Upper lobe of right lung (tissue), 1 donor: ENCODE results near the gene NCK2. TPM values are rescaled to one million over a fixed set of nuclear protein-coding genes. Genes with fewer than 3 reads are reported as not detected.

Source experiments
- ATAC-seq: fragments of 200-7000 bp; cut with Tn5 transposase; one replicate; pipeline ENCODE4 v1.9.1; 2020; ENCODE audit warnings: mild to moderate bottlenecking, moderate library complexity
- DNase-seq: peaks from one replicate; pipeline ENCODE4 v3.0.0-alpha.2; 2020
- H3K27ac ChIP-seq: fragments of 200-600 bp; one replicate; pipeline ENCODE4 v1.8.0; 2022
- H3K27me3 ChIP-seq: fragments of 200-600 bp; one replicate; pipeline ENCODE4 v1.8.0; 2022; ENCODE audit warnings: mild to moderate bottlenecking
- H3K36me3 ChIP-seq: fragments of 200-600 bp; one replicate; pipeline ENCODE4 v1.8.0; 2022
- H3K4me1 ChIP-seq: fragments of 200-600 bp; one replicate; pipeline ENCODE4 v1.8.0; 2022
- H3K4me3 ChIP-seq: fragments of 200-600 bp; one replicate; pipeline ENCODE4 v1.8.0; 2022; ENCODE audit warnings: mild to moderate bottlenecking
- H3K9me3 ChIP-seq: fragments of 200-600 bp; one replicate; pipeline ENCODE4 v1.8.0; 2022
- CTCF ChIP-seq: fragments of 200-600 bp; IDR thresholded peaks from one replicate; pipeline ENCODE4 v1.8.0; 2022; ENCODE audit warnings: antibody characterized with exemption
- intact Hi-C: fragments of 100-400 bp; cut with DNase I; formaldehyde crosslinking; loops from one replicate; pipeline ENCODE4 v1.11.0; 2022
- long read RNA-seq: library from polyadenylated mRNA; unstranded; transcript quantifications from one replicate; pipeline ENCODE4 v2.0.0, GENCODE V29; 2021
- total RNA-seq: library from RNA; stranded (reverse); fragmentation: NEBNext Ultra II Directional; extraction: Animal tissue kit (Norgen Biotek cat#: 25700); gene quantifications from one replicate; pipeline ENCODE4 v1.2.1, GENCODE V29; 2021
- donor health status: DM: no; HTN: yes; CAD: no; lungs with severe emphysema.

The NCK2 gene
- total RNA-seq, result 49.7 TPM
- long read RNA-seq, transcript NCK2-201 (5 exons, 2,683 nt), result major isoform, 164 of 245 reads
- long read RNA-seq, transcript NCK2-205 (4 exons, 1,795 nt), result minor isoform, 14 of 245 reads
- long read RNA-seq, partial matches to known transcripts, result 37 of 245 reads
- long read RNA-seq, other reads (novel, unspliced or antisense), result 30 of 245 reads

- DNase-seq, result peak; percentile 71
- no peak for TF ChIP-seq CTCF
- Histone ChIP-seq H3K27me3 (no peaks in the 10 kb centered on the region), H3K27ac (peak within 1 kb of the TSS; percentile 88), H3K4me3 (peak within 1 kb of the TSS; percentile 88), H3K4me1 (peaks cover 33% of the 10 kb centered on the region), H3K9me3 (no peaks in the 10 kb centered on the region), H3K36me3 (no peaks in the 10 kb centered on the region)
- ATAC-seq, result peak; percentile 54
- intact Hi-C loops, result no loop called here
Observed at GRCh38 chr2:105744909-105745853, at the start of gene NCK2. TSS of gene NCK2 (plus strand) at chr2:105744912. CDS start at chr2:105855064, 110,152 bp downstream.

- DNase-seq (no peak), ATAC-seq (no peak)
- intact Hi-C loops, result no loop called here
- no peaks in the 10 kb centered on the region for H3K36me3 ChIP-seq
- H3K4me1 ChIP-seq, result no peaks in the 10 kb centered on the region
- no peak for TF ChIP-seq CTCF
- H3K27ac ChIP-seq, result no peak overlapping the region
- H3K27me3 ChIP-seq, result no peaks in the 10 kb centered on the region
- H3K9me3 ChIP-seq, result no peaks in the 10 kb centered on the region
- H3K4me3 ChIP-seq, result no peak overlapping the region
Observed at GRCh38 chr2:105697781-105698449, 46.8 kb upstream of the NCK2 start.

GRCh38 chr2:105698820-105699219 is 45.9 kb upstream of the NCK2 start:
- no peak for TF ChIP-seq CTCF
- no peak overlapping the region for H3K27ac ChIP-seq
- intact Hi-C loops, result no loop called here
- no peaks in the 10 kb centered on the region for H3K36me3 ChIP-seq
- no peaks in the 10 kb centered on the region for H3K27me3 ChIP-seq
- no peak for DNase-seq
- no peak for ATAC-seq
- no peaks in the 10 kb centered on the region for H3K9me3 ChIP-seq
- H3K4me1 ChIP-seq, result no peaks in the 10 kb centered on the region
- H3K4me3 ChIP-seq, result no peak overlapping the region

- Histone ChIP-seq H3K36me3 (no peaks in the 10 kb centered on the region), H3K9me3 (no peaks in the 10 kb centered on the region), H3K4me1 (no peaks in the 10 kb centered on the region), H3K27ac (no peak overlapping the region), H3K4me3 (no peak overlapping the region), H3K27me3 (no peaks in the 10 kb centered on the region)
- ATAC-seq, result no peak
- intact Hi-C loops, result no loop called here
- no peak for TF ChIP-seq CTCF
- DNase-seq, result no peak
Observed at GRCh38 chr2:105701042-105701441, 43.7 kb upstream of the NCK2 start.

GRCh38 chr2:105708697-105709096 is 36.0 kb upstream of the NCK2 start:
- ATAC-seq (no peak), DNase-seq (no peak)
- Histone ChIP-seq H3K36me3 (no peaks in the 10 kb centered on the region), H3K9me3 (no peaks in the 10 kb centered on the region), H3K27me3 (no peaks in the 10 kb centered on the region), H3K4me3 (no peak overlapping the region), H3K27ac (no peak overlapping the region), H3K4me1 (no peaks in the 10 kb centered on the region)
- TF ChIP-seq CTCF, result no peak
- intact Hi-C loops, result no loop called here
